ENCODE measurements around the gene AQP1. TPM values are rescaled to one million over a fixed set of nuclear protein-coding genes. Genes with fewer than 3 reads are reported as not detected.

The AQP1 gene
- polyA plus RNA-seq, 1 donor from 2014 or later = 3.2 TPM

- Histone ChIP-seq H3K4me3 (ENCODE audit: low read length) (no peak overlapping the region), H3K4me2 (ENCODE audit: low read length) (no peak overlapping the region), H3K36me3 (ENCODE audit: insufficient read depth, low read length) (no peaks in the 10 kb centered on the region), H3F3A (ENCODE audit: insufficient read depth, low read length, poor library complexity, severe bottlenecking) (no peaks in the 10 kb centered on the region), H4K20me1 (ENCODE audit: insufficient read depth) (no peaks in the 10 kb centered on the region), H3K27ac (ENCODE audit: low read length) (no peak overlapping the region), H3K9me2 (ENCODE audit: insufficient read depth, low read length) (no peaks in the 10 kb centered on the region), H2AFZ (ENCODE audit: low read depth, low read length) (no peak overlapping the region), H3K79me2 (replicated peaks; ENCODE audit: insufficient read depth, low read length) (no peaks in the 10 kb centered on the region), H3K9ac (ENCODE audit: low read length) (no peak overlapping the region), H3K27me3 (ENCODE audit: insufficient read depth, low read depth, low read length) (no peaks in the 10 kb centered on the region), H3K9me3 (ENCODE audit: low read length) (no peaks in the 10 kb centered on the region)
- no peak for TF ChIP-seq EZH2 (IDR thresholded peaks at IDR 0.05; ENCODE audit: borderline replicate concordance, insufficient read depth, low read length, poor library complexity, severe bottlenecking)
- no peak for TF ChIP-seq CTCF (IDR thresholded peaks at IDR 0.05; ENCODE audit: poor library complexity, severe bottlenecking)
- TF ChIP-seq RAD21 (conservative IDR thresholded peaks at IDR 0.05) = no peak
- TF ChIP-seq REST (IDR thresholded peaks at IDR 0.05; ENCODE audit: borderline replicate concordance) = no peak
- TF ChIP-seq EP300 (conservative IDR thresholded peaks at IDR 0.05; ENCODE audit: poor library complexity, severe bottlenecking) = no peak
- TF ChIP-seq SMC3 (conservative IDR thresholded peaks at IDR 0.05; ENCODE audit: poor library complexity) = no peak
- no peak for TF ChIP-seq TAF1 (IDR thresholded peaks at IDR 0.05; ENCODE audit: low read depth)
- TF ChIP-seq MXI1 (conservative IDR thresholded peaks at IDR 0.05; ENCODE audit: poor library complexity, severe bottlenecking) = no peak
- no peak for TF ChIP-seq POLR2AphosphoS5 (IDR thresholded peaks at IDR 0.05)
These were observed 21.7 kb downstream of the AQP1 start for GRCh38 chr7:30933124-30933974.

GRCh38 chr7:30934225-30934624, 22.6 kb downstream of the AQP1 start:
- Histone ChIP-seq H3K4me2 (ENCODE audit: low read length) (no peak overlapping the region), H3K9ac (ENCODE audit: low read length) (no peak overlapping the region), H3K9me2 (ENCODE audit: insufficient read depth, low read length) (no peaks in the 10 kb centered on the region), H3K27me3 (ENCODE audit: insufficient read depth, low read depth, low read length) (no peaks in the 10 kb centered on the region), H4K20me1 (ENCODE audit: insufficient read depth) (no peaks in the 10 kb centered on the region), H3K9me3 (ENCODE audit: low read length) (no peaks in the 10 kb centered on the region), H3K36me3 (ENCODE audit: insufficient read depth, low read length) (no peaks in the 10 kb centered on the region), H2AFZ (ENCODE audit: low read depth, low read length) (no peak overlapping the region), H3F3A (ENCODE audit: insufficient read depth, low read length, poor library complexity, severe bottlenecking) (no peaks in the 10 kb centered on the region), H3K79me2 (replicated peaks; ENCODE audit: insufficient read depth, low read length) (no peaks in the 10 kb centered on the region), H3K27ac (ENCODE audit: low read length) (no peak overlapping the region), H3K4me3 (ENCODE audit: low read length) (no peak overlapping the region)
- TF ChIP-seq REST (IDR thresholded peaks at IDR 0.05; ENCODE audit: borderline replicate concordance) (no peak), EP300 (conservative IDR thresholded peaks at IDR 0.05; ENCODE audit: poor library complexity, severe bottlenecking) (no peak), RAD21 (conservative IDR thresholded peaks at IDR 0.05) (no peak), EZH2 (IDR thresholded peaks at IDR 0.05; ENCODE audit: borderline replicate concordance, insufficient read depth, low read length, poor library complexity, severe bottlenecking) (no peak), CTCF (IDR thresholded peaks at IDR 0.05; ENCODE audit: poor library complexity, severe bottlenecking) (no peak), TAF1 (IDR thresholded peaks at IDR 0.05; ENCODE audit: low read depth) (no peak), MXI1 (conservative IDR thresholded peaks at IDR 0.05; ENCODE audit: poor library complexity, severe bottlenecking) (no peak), SMC3 (conservative IDR thresholded peaks at IDR 0.05; ENCODE audit: poor library complexity) (no peak), POLR2AphosphoS5 (IDR thresholded peaks at IDR 0.05) (no peak)
